HG02623 (cell line): ENCODE results near the gene PRORP.
"Not testable (repeated sequence)": the region's sequence is repeated elsewhere in the genome, so short reads cannot be mapped to it uniquely, and the experiment has no call there.

ENCODE experiments used
- ATAC-seq: cut with Tn5 transposase; IDR thresholded peaks from one replicate; pipeline ENCODE4 v1.9.1; 2021; ENCODE audit warnings: moderate library complexity; ENCODE audit not compliant: unreplicated experiment

PRORP gene

GRCh38 chr14:35121887-35122695 is at the start of gene PRORP, which contains the start of gene PPP2R3C:
TSS of gene PRORP (plus strand) at chr14:35122552. CDS start at chr14:35123246, 694 bp downstream.
TSS of gene PPP2R3C (minus strand) at chr14:35121990. CDS start at chr14:35121959, 31 bp downstream.
- peak; percentile 84 for ATAC-seq

GRCh38 chr14:35073486-35073885 is 48.9 kb upstream of the PRORP start:
- no peak for ATAC-seq

GRCh38 chr14:35078082-35078481 is 44.3 kb upstream of the PRORP start:
- ATAC-seq, result no peak

- ATAC-seq, result no peak
These were observed 42.6 kb upstream of the PRORP start for GRCh38 chr14:35079742-35080141.

DNA sequence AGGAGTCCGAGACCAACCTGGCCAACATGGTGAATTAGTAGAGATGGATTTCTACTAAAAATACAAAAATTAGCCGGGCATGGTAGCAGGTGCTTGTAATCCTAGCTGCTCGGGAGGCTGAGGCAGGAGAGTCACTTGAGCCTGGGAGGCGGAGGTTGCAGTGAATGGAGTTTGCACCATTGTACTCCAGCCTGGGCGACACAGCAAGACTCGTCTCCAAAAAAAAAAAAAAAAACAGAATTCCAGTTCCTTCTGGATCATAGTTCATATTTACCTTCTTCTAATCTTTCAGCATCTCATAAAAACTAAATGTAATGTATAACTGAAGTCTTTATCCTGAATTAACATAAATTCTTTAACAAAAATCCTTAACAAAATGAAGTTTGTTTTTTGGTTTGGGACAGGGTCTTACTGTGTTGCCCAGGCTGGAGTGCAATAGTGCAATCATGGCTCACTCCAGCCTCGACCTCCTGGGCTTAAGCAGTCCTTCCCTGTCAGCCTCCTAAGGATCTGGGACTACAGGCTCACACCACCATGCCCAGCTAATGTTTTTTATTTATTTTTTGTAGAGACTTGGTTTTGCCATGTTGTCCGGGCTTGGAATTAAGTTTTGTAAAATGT is 38.7 kb upstream of the PRORP start:
- ATAC-seq, result no peak

GRCh38 chr14:35085441-35085840 is 36.9 kb upstream of the PRORP start:
- ATAC-seq, result no peak

GRCh38 chr14:35088514-35088913 is 33.8 kb upstream of the PRORP start:
- no peak for ATAC-seq

DNA sequence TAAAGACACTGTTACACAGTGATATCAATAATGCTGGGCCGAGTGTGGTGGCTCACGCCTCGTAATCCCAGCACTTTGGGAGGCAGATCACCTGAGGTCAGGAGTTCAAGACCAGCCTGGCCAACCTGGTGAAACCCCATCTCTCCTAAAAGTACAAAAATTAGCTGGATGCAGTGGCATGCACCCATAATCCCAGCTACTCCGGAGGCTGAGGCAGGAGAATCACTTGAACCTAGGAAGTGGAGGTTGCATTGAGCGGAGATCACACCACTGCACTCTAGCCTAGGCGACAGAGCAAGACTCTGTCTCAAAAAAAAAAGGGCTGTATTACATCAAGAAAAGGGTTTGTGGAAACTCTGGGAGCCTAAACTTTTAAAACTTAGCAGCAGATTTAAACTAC is 27.7 kb upstream of the PRORP start:
- not testable (repeated sequence) for ATAC-seq

DNA sequence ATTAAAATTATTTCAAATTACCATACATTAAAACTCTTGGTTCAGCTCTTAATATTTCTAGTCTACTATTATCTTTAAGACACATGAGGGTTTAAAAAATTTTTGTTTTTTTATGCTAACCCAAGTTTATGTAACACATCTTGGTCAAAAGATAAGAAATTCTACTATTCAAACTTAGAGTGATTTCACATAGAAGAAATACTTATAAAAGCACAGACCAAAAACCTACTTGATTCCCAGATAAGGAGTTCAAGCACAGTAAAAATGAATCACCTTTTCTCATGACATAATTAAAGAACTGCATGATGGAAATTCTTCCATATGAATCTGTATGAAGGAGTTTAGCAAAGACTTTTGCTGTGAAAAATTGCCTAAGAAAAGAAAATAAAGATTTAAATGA is 14.5 kb upstream of the PRORP start:
- no peak for ATAC-seq

DNA sequence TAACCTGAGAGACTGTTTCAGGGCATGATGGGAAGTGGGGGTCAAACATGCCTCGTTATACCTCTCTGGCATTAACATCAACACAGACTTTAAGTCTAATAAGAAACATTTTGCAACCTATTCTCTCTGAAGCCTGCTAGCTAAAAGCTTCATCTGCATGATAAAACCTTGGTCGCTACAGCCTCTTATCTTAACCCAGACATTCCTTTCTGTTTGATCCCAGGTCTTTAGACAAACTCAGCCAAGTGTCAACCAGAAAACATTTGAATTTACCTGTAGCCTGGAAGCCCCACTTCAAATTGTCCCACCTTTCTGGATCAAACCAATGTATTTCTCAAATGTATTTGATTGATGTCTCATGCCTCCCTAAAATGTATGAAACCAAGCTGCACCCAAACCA is 9.7 kb upstream of the PRORP start:
- no peak for ATAC-seq

GRCh38 chr14:35113308-35113950 is 8.9 kb upstream of the PRORP start:
- ATAC-seq, result no peak

DNA sequence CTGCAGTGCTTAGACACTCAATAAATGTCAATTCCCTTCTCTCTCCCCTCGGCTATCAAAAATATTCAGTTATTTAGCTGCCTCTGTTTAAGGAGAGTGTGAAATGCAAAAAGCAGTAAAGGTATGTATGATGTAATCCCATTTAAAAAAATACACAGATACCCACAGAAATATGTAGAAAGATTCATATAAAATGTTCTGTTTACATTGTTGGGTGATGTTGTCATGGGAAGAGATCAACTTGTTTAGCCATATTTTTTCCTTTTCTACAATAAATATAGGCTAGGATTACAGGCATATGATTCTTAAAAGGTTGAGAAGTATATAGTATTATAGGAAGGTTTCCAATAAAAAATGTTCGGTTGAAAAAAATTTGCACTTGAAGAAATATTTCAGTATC is 8.3 kb upstream of the PRORP start:
- ATAC-seq, result no peak

DNA sequence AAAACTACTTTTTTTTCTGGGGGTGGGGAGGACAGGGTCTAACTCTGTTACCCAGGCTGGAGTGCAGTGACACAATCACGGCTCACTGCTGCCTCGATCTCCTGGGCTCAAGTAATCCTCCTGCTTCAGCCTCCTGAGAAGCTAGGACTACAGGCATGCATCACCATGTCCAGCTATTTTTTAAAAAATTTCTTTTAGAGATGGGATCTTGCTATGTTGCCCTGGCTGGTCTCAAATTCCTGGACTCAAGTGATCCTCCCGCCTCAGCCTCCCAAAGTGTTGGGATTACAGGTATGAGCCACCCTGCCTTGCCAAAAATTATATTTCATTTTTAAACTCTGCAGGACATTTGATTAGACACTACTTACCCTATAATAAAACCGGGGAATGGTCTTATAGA is 6.1 kb upstream of the PRORP start:
- no peak for ATAC-seq

DNA sequence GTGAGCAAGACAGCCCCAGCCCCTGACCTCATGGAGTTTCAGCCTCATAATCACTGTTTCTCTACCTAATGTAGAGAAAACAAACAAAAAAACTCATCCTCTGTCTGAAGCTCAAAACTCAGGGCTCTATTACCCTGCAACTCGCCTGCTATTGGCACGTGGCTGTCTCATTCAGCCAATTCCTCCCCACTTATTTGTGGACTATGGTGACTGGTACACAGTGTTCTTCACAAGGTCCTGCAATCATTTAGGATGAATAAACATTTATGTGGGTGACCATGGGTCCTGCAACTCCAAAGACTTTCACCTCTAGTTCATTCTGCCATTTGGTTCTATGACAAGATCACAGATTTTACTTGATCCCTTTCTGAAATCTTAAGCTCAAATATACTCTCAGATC is 5.2 kb upstream of the PRORP start:
- ATAC-seq, result no peak

DNA sequence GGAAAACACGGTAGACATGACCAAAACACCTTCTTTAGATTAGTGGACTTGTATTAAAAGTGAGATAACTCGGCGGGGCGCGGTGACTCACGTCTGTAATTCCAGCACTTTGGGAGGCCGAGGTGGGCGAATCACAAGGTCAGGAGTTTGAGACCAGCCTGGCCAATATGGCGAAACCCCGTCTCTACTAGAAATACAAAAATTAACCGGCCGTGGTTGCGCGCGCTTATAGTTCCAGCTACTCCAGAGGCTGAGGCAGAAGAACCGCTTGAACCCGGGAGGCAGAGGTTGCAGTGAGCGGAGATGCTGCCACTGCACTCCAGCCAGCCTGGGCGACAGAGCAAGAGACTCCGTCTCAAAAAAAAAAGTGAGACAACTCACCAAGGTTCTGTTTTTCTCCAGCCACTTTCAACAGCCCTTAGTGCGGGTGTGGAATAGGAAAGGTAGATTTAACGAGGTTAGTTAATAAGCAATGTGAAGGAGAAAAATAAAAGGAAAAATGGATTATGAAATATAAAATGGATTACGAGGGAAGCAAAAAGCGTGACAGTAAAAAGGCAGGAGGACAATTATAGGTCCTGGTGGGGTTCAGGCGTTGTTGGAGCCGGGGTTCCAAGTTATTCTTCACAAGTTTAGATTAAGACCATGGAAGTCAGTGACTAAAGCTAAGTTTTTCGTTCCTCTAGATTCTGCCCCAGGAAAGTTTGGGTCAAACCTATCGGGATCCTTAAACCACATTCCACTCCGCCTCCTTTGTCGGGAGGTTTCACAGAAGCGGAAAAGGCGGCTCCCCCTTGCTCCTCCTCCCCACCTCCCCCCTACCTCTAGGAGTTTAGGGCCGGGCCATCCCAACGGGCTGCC is 1.1 kb upstream of the PRORP start:
- ATAC-seq, result no peak

DNA sequence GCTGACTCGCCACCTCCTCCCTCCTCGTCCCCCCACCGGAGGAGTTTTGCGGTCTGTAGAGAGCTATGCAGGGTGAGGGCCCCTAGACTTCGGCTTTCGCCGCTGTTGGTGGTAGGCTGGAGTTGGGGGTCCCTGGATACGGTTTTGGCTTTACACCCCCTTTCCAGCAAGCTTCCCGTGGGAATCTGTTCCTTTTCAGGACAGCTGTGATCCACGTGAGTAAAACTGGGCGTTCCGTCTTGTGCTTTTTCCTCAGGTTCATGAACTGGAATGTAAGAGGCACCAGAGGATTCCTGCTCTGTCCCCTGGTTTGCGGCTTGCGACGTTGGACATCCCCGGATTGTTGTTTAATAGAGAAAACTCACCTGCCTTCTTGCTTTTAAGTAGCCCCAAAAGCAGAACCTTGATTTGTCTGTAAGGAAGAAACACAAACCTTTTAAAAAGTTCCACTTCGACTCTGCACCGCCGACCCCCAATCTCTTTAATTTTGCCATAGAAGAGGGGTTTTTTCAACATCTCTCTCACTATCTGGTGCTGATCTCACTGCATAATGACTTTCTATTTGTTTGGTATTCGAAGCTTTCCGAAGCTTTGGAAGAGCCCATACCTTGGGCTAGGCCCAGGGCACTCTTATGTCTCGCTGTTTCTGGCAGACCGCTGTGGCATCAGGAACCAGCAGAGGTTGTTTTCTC is 490 bp downstream of the PRORP start:
- no peak for ATAC-seq

DNA sequence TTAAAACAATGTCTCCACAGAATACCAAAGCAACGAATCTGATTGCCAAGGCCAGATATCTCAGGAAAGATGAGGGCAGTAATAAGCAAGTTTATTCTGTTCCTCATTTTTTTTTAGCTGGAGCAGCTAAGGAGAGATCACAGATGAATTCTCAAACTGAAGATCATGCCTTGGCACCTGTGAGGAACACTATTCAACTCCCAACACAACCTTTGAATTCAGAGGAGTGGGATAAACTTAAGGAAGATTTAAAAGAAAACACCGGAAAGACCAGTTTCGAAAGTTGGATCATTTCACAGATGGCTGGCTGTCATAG is 994 bp downstream of the PRORP start:
- no peak for ATAC-seq

- no peak for ATAC-seq
These were observed 1.8 kb downstream of the PRORP start for GRCh38 chr14:35124127-35124526.

GRCh38 chr14:35133542-35134328 is 11.4 kb downstream of the PRORP start:
- ATAC-seq, result no peak
